Effector memory CD8-positive, alpha-beta T cell (primary cell): ENCODE measurements around the gene PKHD1.

Experiments
- ATAC-seq: fragments of 150-1000 bp; cut with Tn5 transposase; replicated peaks from 2 replicates; pipeline ENCODE4 v1.10.0; 2021; ENCODE audit warnings: mild to moderate bottlenecking, moderate library complexity
- DNase-seq, 3 experiments: peaks; one replicate each; pipeline ENCODE4 v3.0.0; 2021
- H3K27ac Mint-ChIP-seq, 2 donors: one replicate each; pipeline ENCODE4 v1.8.0; 2022; ENCODE audit warnings: mild to moderate bottlenecking in 2 of 2, mixed read lengths in 2 of 2, moderate library complexity in 2 of 2
- H3K27me3 Mint-ChIP-seq, 2 donors: one replicate each; pipeline ENCODE4 v1.8.0; 2022; ENCODE audit warnings: mixed read lengths in 2 of 2
- H3K36me3 Mint-ChIP-seq: one replicate; pipeline ENCODE4 v1.8.0; 2022; ENCODE audit warnings: mild to moderate bottlenecking, moderate library complexity, mixed read lengths; ENCODE audit not compliant: insufficient read depth
- H3K4me1 Mint-ChIP-seq, 2 donors: one replicate each; pipeline ENCODE4 v1.8.0; 2022; ENCODE audit warnings: low read depth in 2 of 2, mixed read lengths in 2 of 2
- H3K4me3 Mint-ChIP-seq, 2 donors: one replicate each; pipeline ENCODE4 v1.8.0; 2022; ENCODE audit warnings: mild to moderate bottlenecking in 2 of 2, mixed read lengths in 2 of 2, moderate library complexity in 2 of 2
- H3K9me3 Mint-ChIP-seq, 2 donors: one replicate each; pipeline ENCODE4 v1.8.0; 2022; ENCODE audit warnings: mixed read lengths in 2 of 2

PKHD1 gene

GRCh38 chr6:51790946-51791345 lies 296.5 kb downstream of the PKHD1 start:
- Mint-ChIP-seq H3K27ac (no peak overlapping the region), H3K4me3 (no peak overlapping the region), H3K36me3 (no peaks in the 10 kb centered on the region), H3K9me3 (peaks cover 6 to 14% of the 10 kb centered on the region in 2 donors), H3K27me3 (no peaks in the 10 kb centered on the region), H3K4me1 (no peaks in the 10 kb centered on the region)
- ATAC-seq (no peak), DNase-seq (no peak)

GRCh38 chr6:51788121-51788520 lies 299.3 kb downstream of the PKHD1 start:
- H3K9me3 Mint-ChIP-seq, result peaks cover 0 to 8% of the 10 kb centered on the region in 2 donors
- H3K4me1 Mint-ChIP-seq, result no peaks in the 10 kb centered on the region
- no peak overlapping the region for H3K4me3 Mint-ChIP-seq
- ATAC-seq, result no peak
- H3K27ac Mint-ChIP-seq, result no peak overlapping the region
- H3K36me3 Mint-ChIP-seq, result no peaks in the 10 kb centered on the region
- no peaks in the 10 kb centered on the region for H3K27me3 Mint-ChIP-seq
- no peak for DNase-seq

- Mint-ChIP-seq H3K4me1 (no peaks in the 10 kb centered on the region), H3K27me3 (no peaks in the 10 kb centered on the region), H3K36me3 (no peaks in the 10 kb centered on the region), H3K27ac (no peak overlapping the region), H3K9me3 (peaks cover 0 to 2% of the 10 kb centered on the region in 2 donors), H3K4me3 (no peak overlapping the region)
- DNase-seq (no peak), ATAC-seq (no peak)
Measured at GRCh38 chr6:51778666-51779065, 308.7 kb downstream of the PKHD1 start.

GRCh38 chr6:51777618-51778017 lies 309.8 kb downstream of the PKHD1 start:
- Mint-ChIP-seq H3K27ac (no peak overlapping the region), H3K4me3 (no peak overlapping the region), H3K36me3 (no peaks in the 10 kb centered on the region), H3K27me3 (no peaks in the 10 kb centered on the region), H3K4me1 (no peaks in the 10 kb centered on the region), H3K9me3 (peaks cover 0 to 2% of the 10 kb centered on the region in 2 donors)
- DNase-seq (no peak), ATAC-seq (no peak)

GRCh38 chr6:51775942-51776860 lies 311.2 kb downstream of the PKHD1 start:
- no peak for ATAC-seq
- no peaks in the 10 kb centered on the region for H3K27me3 Mint-ChIP-seq
- no peak overlapping the region for H3K4me3 Mint-ChIP-seq

GRCh38 chr6:51768087-51768486 lies 319.3 kb downstream of the PKHD1 start:
- Mint-ChIP-seq H3K27me3 (no peaks in the 10 kb centered on the region), H3K4me3 (no peak overlapping the region), H3K27ac (no peak overlapping the region), H3K36me3 (no peaks in the 10 kb centered on the region), H3K9me3 (peaks cover 9 to 14% of the 10 kb centered on the region in 2 donors), H3K4me1 (no peaks in the 10 kb centered on the region)
- no peak for DNase-seq
- ATAC-seq, result no peak

More at GRCh38 chr6:51775942-51776860, 311.2 kb downstream of the PKHD1 start:
- H3K9me3 Mint-ChIP-seq, result peaks cover 0 to 2% of the 10 kb centered on the region in 2 donors
- no peaks in the 10 kb centered on the region for H3K4me1 Mint-ChIP-seq
- H3K36me3 Mint-ChIP-seq, result no peaks in the 10 kb centered on the region
- DNase-seq, result no peak
- no peak overlapping the region for H3K27ac Mint-ChIP-seq

GRCh38 chr6:51765230-51765629 lies 322.2 kb downstream of the PKHD1 start:
- DNase-seq (no peak), ATAC-seq (no peak)
- Mint-ChIP-seq H3K36me3 (no peaks in the 10 kb centered on the region), H3K4me1 (no peaks in the 10 kb centered on the region), H3K27me3 (no peaks in the 10 kb centered on the region), H3K9me3 (peaks cover 14 to 15% of the 10 kb centered on the region in 2 donors), H3K4me3 (no peak overlapping the region), H3K27ac (no peak overlapping the region)

GRCh38 chr6:51753635-51754034 lies 333.8 kb downstream of the PKHD1 start:
- DNase-seq (no peak), ATAC-seq (no peak)

GRCh38 chr6:51743999-51744398 lies 343.4 kb downstream of the PKHD1 start:
- ATAC-seq (no peak), DNase-seq (no peak)
- no peak overlapping the region for H3K27ac Mint-ChIP-seq
- no peaks in the 10 kb centered on the region for H3K27me3 Mint-ChIP-seq
- no peak overlapping the region for H3K4me3 Mint-ChIP-seq
- no peaks in the 10 kb centered on the region for H3K36me3 Mint-ChIP-seq
- peaks cover 5 to 16% of the 10 kb centered on the region in 2 donors for H3K9me3 Mint-ChIP-seq
- H3K4me1 Mint-ChIP-seq, result no peaks in the 10 kb centered on the region

More at GRCh38 chr6:51753635-51754034, 333.8 kb downstream of the PKHD1 start:
- Mint-ChIP-seq H3K36me3 (no peaks in the 10 kb centered on the region), H3K4me1 (no peaks in the 10 kb centered on the region), H3K9me3 (peaks cover 0 to 3% of the 10 kb centered on the region in 2 donors), H3K27me3 (no peaks in the 10 kb centered on the region), H3K27ac (no peak overlapping the region), H3K4me3 (no peak overlapping the region)

- DNase-seq, result no peak
- H3K4me1 Mint-ChIP-seq, result no peaks in the 10 kb centered on the region
- peaks cover 3 to 23% of the 10 kb centered on the region in 2 donors for H3K9me3 Mint-ChIP-seq
- no peak overlapping the region for H3K4me3 Mint-ChIP-seq
- no peak for ATAC-seq
- no peaks in the 10 kb centered on the region for H3K36me3 Mint-ChIP-seq
- H3K27me3 Mint-ChIP-seq, result no peaks in the 10 kb centered on the region
- H3K27ac Mint-ChIP-seq, result no peak overlapping the region
Measured at GRCh38 chr6:51740658-51741057, 346.8 kb downstream of the PKHD1 start.

- H3K9me3 Mint-ChIP-seq, result peaks cover 3 to 19% of the 10 kb centered on the region in 2 donors
- no peaks in the 10 kb centered on the region for H3K36me3 Mint-ChIP-seq
- no peaks in the 10 kb centered on the region for H3K27me3 Mint-ChIP-seq
- DNase-seq (no peak), ATAC-seq (no peak)
- no peaks in the 10 kb centered on the region for H3K4me1 Mint-ChIP-seq
- no peak overlapping the region for H3K27ac Mint-ChIP-seq
- no peak overlapping the region for H3K4me3 Mint-ChIP-seq
Measured at GRCh38 chr6:51738614-51739013, 348.8 kb downstream of the PKHD1 start.

GRCh38 chr6:51737580-51738360 lies 349.6 kb downstream of the PKHD1 start:
- H3K36me3 Mint-ChIP-seq, result no peaks in the 10 kb centered on the region
- no peaks in the 10 kb centered on the region for H3K27me3 Mint-ChIP-seq
- H3K4me1 Mint-ChIP-seq, result no peaks in the 10 kb centered on the region
- DNase-seq, result no peak
- H3K4me3 Mint-ChIP-seq, result no peak overlapping the region
- ATAC-seq, result no peak
- H3K9me3 Mint-ChIP-seq, result peaks cover 2 to 10% of the 10 kb centered on the region in 2 donors
- no peak overlapping the region for H3K27ac Mint-ChIP-seq

- DNase-seq, result no peak
- H3K36me3 Mint-ChIP-seq, result no peaks in the 10 kb centered on the region
Measured at GRCh38 chr6:51725155-51725554, 362.3 kb downstream of the PKHD1 start.

More at GRCh38 chr6:51725155-51725554, 362.3 kb downstream of the PKHD1 start:
- Mint-ChIP-seq H3K27ac (no peak overlapping the region), H3K27me3 (no peaks in the 10 kb centered on the region), H3K4me1 (no peaks in the 10 kb centered on the region), H3K4me3 (no peak overlapping the region), H3K9me3 (peaks cover 8 to 23% of the 10 kb centered on the region in 2 donors)
- ATAC-seq, result no peak
